Large intestine (tissue), 3 donors: ENCODE results near the gene COL4A4. TPM values are rescaled to one million over a fixed set of nuclear protein-coding genes. Genes with fewer than 3 reads are reported as not detected.
A peak's percentile ranks its signal among the peaks of the same experiment; 100 is the strongest.

Experiments used
- DNase-seq, 2 donors: peaks; one replicate each; pipeline versions ENCODE4 v3.0.0 to v3.0.0-alpha.2; 2013
- H3K27ac ChIP-seq: one replicate; pipeline ENCODE4 v1.5.1; 2013; ENCODE audit warnings: low read length
- H3K27me3 ChIP-seq: 2 replicates; pipeline ENCODE4 v1.6.1; 2013; ENCODE audit warnings: low read length; ENCODE audit not compliant: control insufficient read depth, insufficient read depth
- H3K36me3 ChIP-seq: 2 replicates; pipeline ENCODE4 v1.6.1; 2013; ENCODE audit warnings: low read length; ENCODE audit not compliant: control insufficient read depth, insufficient read depth
- H3K4me1 ChIP-seq: one replicate; pipeline ENCODE4 v1.6.1; 2013; ENCODE audit warnings: low read length; ENCODE audit not compliant: control insufficient read depth, insufficient read depth
- H3K4me3 ChIP-seq: one replicate; pipeline ENCODE4 v1.5.1; 2013; ENCODE audit warnings: low read length
- H3K9me3 ChIP-seq: one replicate; pipeline ENCODE4 v1.6.1; 2013; ENCODE audit warnings: mild to moderate bottlenecking, low read depth, low read length, moderate library complexity; ENCODE audit not compliant: control insufficient read depth
- WGBS: methylation state at CpG from one replicate; pipeline ENCODE4 v1.1.5; 2013; ENCODE audit warnings: low lambda C conversion rate; ENCODE audit not compliant: insufficient coverage; 5-methylcytosine and 5-hydroxymethylcytosine counted together
- polyA plus RNA-seq: library from polyadenylated mRNA; unstranded; fragments of 120-200 nt; gene quantifications from one replicate; pipeline ENCODE4 v1.2.1, GENCODE V29; 2013

Gene COL4A4
- polyA plus RNA-seq, 1 donor: 0.22 TPM

- WGBS: no CpG with 5 or more reads among the region's 2 CpGs
- H3K4me3 ChIP-seq: no peak overlapping the region
- no peaks in the 10 kb centered on the region for H3K4me1 ChIP-seq
- H3K27ac ChIP-seq: no peak overlapping the region
- H3K27me3 ChIP-seq: no peaks in the 10 kb centered on the region
- H3K36me3 ChIP-seq: peaks cover 18% of the 10 kb centered on the region
- no peak for DNase-seq
- no peaks in the 10 kb centered on the region for H3K9me3 ChIP-seq
Observed at GRCh38 chr2:226991663-226992062, 172.3 kb downstream of the COL4A4 start.

GRCh38 chr2:226985583-226985946 lies 178.4 kb downstream of the COL4A4 start:
- H3K27me3 ChIP-seq: no peaks in the 10 kb centered on the region
- WGBS: no CpG with 5 or more reads among the region's 5 CpGs
- H3K27ac ChIP-seq: no peak overlapping the region
- H3K4me1 ChIP-seq: peaks cover 11% of the 10 kb centered on the region
- DNase-seq: no peak
- H3K9me3 ChIP-seq: no peaks in the 10 kb centered on the region
- peaks cover 3% of the 10 kb centered on the region for H3K36me3 ChIP-seq
- no peak overlapping the region for H3K4me3 ChIP-seq

GRCh38 chr2:226984750-226985582 lies 179.0 kb downstream of the COL4A4 start:
- 20% methylated on average over 1 of the region's 8 CpGs for WGBS
- Histone ChIP-seq H3K4me3 (no peak overlapping the region), H3K36me3 (peaks cover 3% of the 10 kb centered on the region), H3K27ac (peak overlapping the region; percentile 23), H3K27me3 (no peaks in the 10 kb centered on the region), H3K9me3 (no peaks in the 10 kb centered on the region), H3K4me1 (peaks cover 11% of the 10 kb centered on the region)
- DNase-seq: peak; percentile 70 to 74

GRCh38 chr2:226983895-226984749 lies 179.9 kb downstream of the COL4A4 start:
- peaks cover 3% of the 10 kb centered on the region for H3K36me3 ChIP-seq
- WGBS: no CpG with 5 or more reads among the region's 12 CpGs
- H3K27ac ChIP-seq: no peak overlapping the region
- no peaks in the 10 kb centered on the region for H3K9me3 ChIP-seq
- no peaks in the 10 kb centered on the region for H3K27me3 ChIP-seq
- DNase-seq: no peak
- peaks cover 11% of the 10 kb centered on the region for H3K4me1 ChIP-seq
- H3K4me3 ChIP-seq: no peak overlapping the region

GRCh38 chr2:226981791-226982326 lies 182.1 kb downstream of the COL4A4 start:
- H3K27me3 ChIP-seq: no peaks in the 10 kb centered on the region
- H3K4me3 ChIP-seq: no peak overlapping the region
- H3K9me3 ChIP-seq: no peaks in the 10 kb centered on the region
- DNase-seq: peak; percentile 39 to 74
- peak overlapping the region; percentile 47 for H3K27ac ChIP-seq
- H3K36me3 ChIP-seq: no peaks in the 10 kb centered on the region
- no CpG with 5 or more reads among the region's 3 CpGs for WGBS
- peaks cover 11% of the 10 kb centered on the region for H3K4me1 ChIP-seq

GRCh38 chr2:226979004-226979403 lies 185.0 kb downstream of the COL4A4 start:
- no peak for DNase-seq
- no peaks in the 10 kb centered on the region for H3K27me3 ChIP-seq
- H3K4me1 ChIP-seq: peaks cover 3% of the 10 kb centered on the region
- H3K27ac ChIP-seq: no peak overlapping the region
- H3K9me3 ChIP-seq: no peaks in the 10 kb centered on the region
- no peak overlapping the region for H3K4me3 ChIP-seq
- WGBS: no CpG with 5 or more reads among the region's 4 CpGs
- peaks cover 4% of the 10 kb centered on the region for H3K36me3 ChIP-seq

GRCh38 chr2:226978300-226978699 lies 185.7 kb downstream of the COL4A4 start:
- Histone ChIP-seq H3K27me3 (no peaks in the 10 kb centered on the region), H3K36me3 (peaks cover 7% of the 10 kb centered on the region), H3K27ac (no peak overlapping the region), H3K4me1 (peaks cover 3% of the 10 kb centered on the region), H3K9me3 (no peaks in the 10 kb centered on the region), H3K4me3 (no peak overlapping the region)
- DNase-seq: no peak
- WGBS: no CpG with 5 or more reads among the region's 7 CpGs

GRCh38 chr2:226977775-226978190 lies 186.2 kb downstream of the COL4A4 start:
- Histone ChIP-seq H3K27me3 (no peaks in the 10 kb centered on the region), H3K36me3 (peaks cover 7% of the 10 kb centered on the region), H3K27ac (no peak overlapping the region), H3K9me3 (no peaks in the 10 kb centered on the region), H3K4me3 (no peak overlapping the region), H3K4me1 (peaks cover 3% of the 10 kb centered on the region)
- WGBS: 75% methylated on average over 2 of the region's 2 CpGs
- DNase-seq: no peak

- Histone ChIP-seq H3K27me3 (no peaks in the 10 kb centered on the region), H3K27ac (no peak overlapping the region), H3K4me1 (no peaks in the 10 kb centered on the region), H3K9me3 (no peaks in the 10 kb centered on the region), H3K36me3 (peaks cover 7% of the 10 kb centered on the region), H3K4me3 (no peak overlapping the region)
- WGBS: no CpG with 5 or more reads among the region's 10 CpGs
- no peak for DNase-seq
Observed at GRCh38 chr2:226973816-226974215, 190.2 kb downstream of the COL4A4 start.

GRCh38 chr2:226971770-226972169 lies 192.2 kb downstream of the COL4A4 start:
- WGBS: no CpG with 5 or more reads among the region's 4 CpGs
- Histone ChIP-seq H3K27me3 (no peaks in the 10 kb centered on the region), H3K27ac (no peak overlapping the region), H3K36me3 (peaks cover 7% of the 10 kb centered on the region), H3K9me3 (no peaks in the 10 kb centered on the region), H3K4me3 (no peak overlapping the region), H3K4me1 (no peaks in the 10 kb centered on the region)
- DNase-seq: no peak
